Naive thymus-derived CD8-positive, alpha-beta T cell (primary cell): ENCODE measurements around the gene D2HGDH. TPM values are rescaled to one million over a fixed set of nuclear protein-coding genes. Genes with fewer than 3 reads are reported as not detected.
A peak's percentile ranks its signal among the peaks of the same experiment; 100 is the strongest.
"Not testable (repeated sequence)": the region's sequence is repeated elsewhere in the genome, so short reads cannot be mapped to it uniquely, and the experiment has no call there.

Source experiments
- ATAC-seq, 2 donors: fragments of 150-1000 bp; cut with Tn5 transposase in 1 of 2; sonication (Bioruptor Pico), chemical (Tn5 transposase) in 1 of 2; 1 replicate in 1 of 2; 2 replicates in 1 of 2; pipeline ENCODE4 v1.10.0; 2021; ENCODE audit warnings: mild to moderate bottlenecking in 2 of 2, moderate library complexity in 2 of 2
- POLR2A ChIA-PET: fragments of 350-600 bp; sonication (Branson Sonifier 250); formaldehyde crosslinking; loops from one replicate; lab custom pipeline; 2021; ENCODE audit warnings: antibody characterized with exemption; lab: Charles Lee
- DNase-seq, 10 donors: peaks; one replicate each; pipeline versions ENCODE4 v3.0.0 to v3.0.0-alpha.2; 2020 to 2022
- H3K27ac Mint-ChIP-seq, 10 donors: one replicate each; pipeline ENCODE4 v1.8.0; 2020 to 2022; ENCODE audit warnings: mild to moderate bottlenecking in 10 of 10, mixed read lengths in 10 of 10, moderate library complexity in 4 of 10, inconsistent platforms in 1 of 10
- H3K27me3 Mint-ChIP-seq, 5 donors: one replicate each; pipeline ENCODE4 v1.8.0; 2021 to 2022; ENCODE audit warnings: mixed read lengths in 5 of 5
- H3K36me3 Mint-ChIP-seq, 3 donors: one replicate each; pipeline ENCODE4 v1.8.0; 2020 to 2022; ENCODE audit warnings: mixed read lengths in 3 of 3, mild to moderate bottlenecking in 2 of 3, inconsistent platforms in 1 of 3
- H3K4me1 Mint-ChIP-seq, 4 donors: one replicate each; pipeline ENCODE4 v1.8.0; 2021 to 2022; ENCODE audit warnings: mixed read lengths in 4 of 4
- H3K4me3 Mint-ChIP-seq, 10 donors: one replicate each; pipeline ENCODE4 v1.8.0; 2020 to 2022; ENCODE audit warnings: mild to moderate bottlenecking in 10 of 10, mixed read lengths in 10 of 10, moderate library complexity in 6 of 10, inconsistent platforms in 1 of 10
- H3K9me3 Mint-ChIP-seq, 9 donors: one replicate each; pipeline ENCODE4 v1.8.0; 2020 to 2022; ENCODE audit warnings: mixed read lengths in 9 of 9, mild to moderate bottlenecking in 3 of 9, inconsistent platforms in 1 of 9, moderate library complexity in 1 of 9
- polyA plus RNA-seq, 3 donors: library from polyadenylated mRNA; unstranded; fragments of 300-500 nt; fragmentation: Illumina TruSeq; gene quantifications; one replicate each; pipeline ENCODE4 v1.2.3, GENCODE V29; 2021
- total RNA-seq, 8 experiments: library from RNA in 2 of 8; stranded (reverse) in 2 of 8; gene quantifications; one replicate each; pipeline ENCODE4 v1.2.3 and lab custom pipeline; 2021 to 2026

D2HGDH gene
- total and polyA plus RNA-seq, 5 experiments from 2014 or later, result 1.5 to 51.6 (median 6.8) TPM

DNA sequence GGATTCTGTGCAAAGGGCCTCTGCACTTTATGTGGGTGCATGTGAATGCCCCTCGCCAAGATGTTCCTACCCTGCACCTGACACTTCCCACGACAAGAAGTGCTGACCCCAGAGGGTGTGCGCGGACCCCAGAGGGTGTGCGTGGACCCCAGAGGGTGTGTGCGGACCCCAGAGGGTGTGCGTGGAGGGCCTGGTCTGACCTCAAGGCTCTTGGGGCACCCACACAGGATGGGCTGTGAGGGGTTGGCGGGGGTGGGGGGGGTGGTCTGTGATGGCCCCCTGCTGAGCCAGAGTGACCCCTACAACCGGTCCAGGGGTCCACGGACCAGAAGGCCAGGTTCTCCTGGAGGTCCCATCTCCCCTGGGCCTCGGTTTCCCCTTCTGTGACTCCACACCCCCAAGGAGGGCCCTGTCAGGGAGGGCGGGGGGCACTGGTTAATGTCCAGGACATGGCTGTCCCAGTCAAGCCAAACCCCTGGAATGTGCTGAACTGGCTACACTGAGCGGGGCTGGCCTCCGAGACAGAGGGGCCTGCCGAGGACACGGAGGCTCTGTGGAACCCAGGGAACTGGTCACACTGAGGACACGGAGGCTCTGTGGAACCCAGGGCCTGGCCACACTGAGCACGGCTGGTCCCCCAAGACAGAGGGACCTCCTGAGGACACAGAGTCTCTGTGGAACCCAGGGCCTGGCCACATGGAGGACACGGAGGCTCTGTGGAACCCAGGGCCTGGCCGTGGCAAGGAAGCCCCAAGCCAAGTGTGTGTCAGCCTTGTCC lies 77.7 kb downstream of the D2HGDH start:
- Mint-ChIP-seq H3K4me1 (peaks cover 0 to 3% (median 2%) of the 10 kb centered on the region in 4 donors), H3K36me3 (no peaks in the 10 kb centered on the region), H3K27me3 (peaks cover 0 to 25% (median 3%) of the 10 kb centered on the region in 5 donors), H3K27ac (peak overlapping the region in 2 of 10 donors; percentile 20 to 24), H3K4me3 (no peak overlapping the region), H3K9me3 (no peaks in the 10 kb centered on the region)
- POLR2A ChIA-PET, result no interaction called here
- DNase-seq, result no peak
- no peak for ATAC-seq

DNA sequence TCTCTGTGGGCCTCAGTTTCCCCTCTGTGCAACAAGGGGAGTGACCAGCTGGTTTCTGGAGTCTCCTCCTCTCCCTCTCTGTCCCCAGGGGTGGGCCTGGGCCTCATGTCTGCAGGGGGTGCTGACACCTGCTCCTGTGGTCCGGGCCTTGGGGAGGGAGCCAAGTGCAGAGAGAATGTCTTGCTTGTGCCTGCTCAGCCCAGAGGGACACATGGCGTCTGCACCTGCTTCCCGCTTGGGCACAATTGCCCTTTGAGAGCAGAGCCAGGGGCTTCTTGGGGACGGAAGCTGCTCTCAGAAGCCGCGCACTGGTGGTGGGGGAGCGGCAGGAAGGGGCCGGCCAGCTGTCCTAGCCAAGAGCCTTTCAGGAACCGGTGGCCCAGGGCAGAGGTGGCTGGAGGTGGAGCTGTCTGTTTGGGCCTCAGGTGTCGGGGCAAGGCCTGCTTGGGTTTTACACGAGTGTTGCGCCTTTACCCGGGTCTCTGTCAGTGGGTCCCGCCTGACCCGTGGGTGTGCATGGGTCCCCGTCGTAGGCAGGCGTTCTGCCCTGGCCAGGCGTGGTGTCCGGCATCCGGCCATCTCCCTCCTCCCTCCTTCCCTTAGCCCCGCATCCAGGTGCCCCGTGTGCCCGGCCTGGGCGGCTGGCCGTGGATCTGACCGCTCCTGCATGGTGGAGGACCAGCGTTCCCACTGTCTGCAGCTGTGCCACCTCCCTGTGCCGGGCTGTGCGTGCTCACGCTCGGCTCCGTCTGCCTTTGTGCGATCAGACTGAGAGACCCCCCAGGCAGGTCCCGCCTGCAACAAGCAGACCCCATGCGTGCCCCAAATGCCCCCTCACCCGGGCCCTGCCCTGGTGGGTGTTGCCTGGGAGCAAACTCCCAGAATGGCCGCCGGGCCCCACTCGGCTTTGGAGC lies 78.6 kb downstream of the D2HGDH start:
- peak overlapping the region in 1 of 10 donors; percentile 31 for H3K27ac Mint-ChIP-seq
- POLR2A ChIA-PET, result no interaction called here
- DNase-seq, result no peak
- H3K36me3 Mint-ChIP-seq, result no peaks in the 10 kb centered on the region
- H3K9me3 Mint-ChIP-seq, result no peaks in the 10 kb centered on the region
- ATAC-seq, result no peak
- peaks cover 0 to 25% (median 3%) of the 10 kb centered on the region in 5 donors for H3K27me3 Mint-ChIP-seq
- no peak overlapping the region for H3K4me3 Mint-ChIP-seq
- peaks cover 2 to 11% (median 7%) of the 10 kb centered on the region in 4 donors for H3K4me1 Mint-ChIP-seq

DNA sequence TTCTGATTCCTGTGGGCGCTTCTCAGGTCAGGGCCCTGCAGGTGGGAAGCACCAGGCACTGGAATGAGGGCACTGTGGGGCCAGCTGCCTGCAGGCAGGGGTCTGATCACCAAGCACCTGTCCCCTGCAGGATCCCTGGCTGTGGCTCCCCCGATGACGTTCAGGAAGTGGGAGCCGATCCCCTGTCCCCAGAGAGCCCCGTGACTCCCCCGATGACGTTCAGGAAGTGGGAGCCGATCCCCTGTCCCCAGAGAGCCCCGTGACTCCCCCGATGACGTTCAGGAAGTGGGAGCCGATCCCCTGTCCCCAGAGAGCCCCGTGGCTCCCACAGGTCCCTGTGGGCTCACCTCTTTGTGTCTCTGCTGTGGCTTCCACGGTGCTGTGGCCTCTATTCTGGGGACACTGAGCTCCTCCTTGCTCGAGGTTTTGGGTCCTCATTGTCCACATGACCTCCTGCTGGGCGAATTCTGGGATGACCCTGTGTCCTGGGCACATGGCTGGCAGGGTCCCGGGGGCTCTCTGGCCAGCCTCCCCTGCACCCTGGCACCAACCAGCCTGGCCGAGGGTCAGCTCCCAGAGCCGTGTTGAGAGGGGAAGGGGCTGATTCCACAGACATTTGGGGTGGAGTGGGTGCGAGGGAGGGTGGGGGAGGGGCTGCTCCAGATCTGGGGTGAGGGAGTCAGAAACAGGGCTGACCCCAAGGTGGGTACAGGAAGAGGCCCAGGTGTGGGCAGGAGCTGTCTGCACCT lies 79.4 kb downstream of the D2HGDH start:
- Mint-ChIP-seq H3K4me1 (peaks cover 2 to 11% (median 7%) of the 10 kb centered on the region in 4 donors), H3K27ac (peak overlapping the region in 3 of 10 donors; percentile 41 to 88 (median 62)), H3K9me3 (no peaks in the 10 kb centered on the region), H3K36me3 (no peaks in the 10 kb centered on the region), H3K27me3 (peaks cover 0 to 16% (median 0%) of the 10 kb centered on the region in 5 donors), H3K4me3 (no peak overlapping the region)
- POLR2A ChIA-PET, result no interaction called here
- peak in 3 of 10 donors; percentile 29 to 35 (median 30) for DNase-seq
- peak in 1 of 2 donors; percentile 72 for ATAC-seq

DNA sequence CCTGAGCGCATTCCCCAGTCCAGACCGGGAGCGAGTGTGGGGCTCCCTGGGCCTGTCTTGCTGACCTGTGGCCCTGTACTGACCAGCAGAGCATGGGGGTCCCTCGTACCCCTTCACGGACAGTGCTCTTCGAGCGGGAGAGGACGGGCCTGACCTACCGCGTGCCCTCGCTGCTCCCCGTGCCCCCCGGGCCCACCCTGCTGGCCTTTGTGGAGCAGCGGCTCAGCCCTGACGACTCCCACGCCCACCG lies 79.9 kb downstream of the D2HGDH start:
- H3K36me3 Mint-ChIP-seq, result no peaks in the 10 kb centered on the region
- no peaks in the 10 kb centered on the region for H3K9me3 Mint-ChIP-seq
- H3K27me3 Mint-ChIP-seq, result peaks cover 0 to 11% (median 0%) of the 10 kb centered on the region in 5 donors
- ATAC-seq, result no peak
- H3K4me1 Mint-ChIP-seq, result peaks cover 2 to 13% (median 7%) of the 10 kb centered on the region in 4 donors
- H3K4me3 Mint-ChIP-seq, result no peak overlapping the region
- H3K27ac Mint-ChIP-seq, result no peak overlapping the region
- DNase-seq, result no peak
- POLR2A ChIA-PET, result no interaction called here

GRCh38 chr2:241814643-241815476 lies 80.4 kb downstream of the D2HGDH start:
- ATAC-seq (no peak), DNase-seq (no peak)
- H3K27me3 Mint-ChIP-seq, result peaks cover 0 to 6% (median 0%) of the 10 kb centered on the region in 5 donors
- POLR2A ChIA-PET, result no interaction called here
- no peak overlapping the region for H3K4me3 Mint-ChIP-seq
- peaks cover 2 to 13% (median 7%) of the 10 kb centered on the region in 4 donors for H3K4me1 Mint-ChIP-seq
- no peaks in the 10 kb centered on the region for H3K9me3 Mint-ChIP-seq
- peak overlapping the region in 2 of 10 donors; percentile 65 to 75 for H3K27ac Mint-ChIP-seq
- no peaks in the 10 kb centered on the region for H3K36me3 Mint-ChIP-seq

DNA sequence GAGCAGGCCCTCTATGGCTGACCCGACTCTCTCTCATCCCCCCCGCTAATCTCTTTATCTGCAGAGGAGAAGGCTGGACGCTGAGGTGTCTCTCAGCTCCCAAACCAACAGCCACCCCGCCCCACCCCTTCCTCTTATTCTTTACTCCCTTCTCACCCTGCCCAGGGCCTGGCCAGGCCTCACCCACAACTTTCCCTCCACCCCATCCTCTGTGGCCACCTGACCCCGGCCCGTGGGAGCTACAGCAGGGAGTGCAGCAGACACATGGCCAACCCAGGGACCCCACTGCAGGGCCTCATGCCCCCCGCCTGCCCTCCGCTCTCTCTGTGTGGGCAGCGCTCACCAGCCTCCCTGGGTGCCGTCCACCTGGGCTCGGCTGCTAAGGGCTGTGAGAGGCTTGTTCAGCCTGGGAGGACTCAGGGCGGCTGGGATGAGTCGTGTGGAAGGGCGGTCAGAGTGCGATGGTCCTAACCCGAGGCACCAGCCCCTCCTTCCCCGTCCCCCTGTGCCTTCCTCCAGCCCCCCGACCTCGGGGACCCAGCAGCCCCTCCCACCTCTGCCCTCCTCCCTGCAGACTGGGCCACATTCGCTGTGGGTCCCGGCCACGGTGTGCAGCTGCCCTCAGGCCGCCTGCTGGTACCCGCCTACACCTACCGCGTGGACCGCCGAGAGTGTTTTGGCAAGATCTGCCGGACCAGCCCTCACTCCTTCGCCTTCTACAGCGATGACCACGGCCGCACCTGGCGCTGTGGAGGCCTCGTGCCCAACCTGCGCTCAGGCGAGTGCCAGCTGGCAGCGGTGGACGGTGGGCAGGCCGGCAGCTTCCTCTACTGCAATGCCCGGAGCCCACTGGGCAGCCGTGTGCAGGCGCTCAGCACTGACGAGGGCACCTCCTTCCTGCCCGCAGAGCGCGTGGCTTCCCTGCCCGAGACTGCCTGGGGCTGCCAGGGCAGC lies 81.3 kb downstream of the D2HGDH start:
- POLR2A ChIA-PET, result no interaction called here
- H3K4me3 Mint-ChIP-seq, result no peak overlapping the region
- DNase-seq, result no peak
- peaks cover 2 to 13% (median 7%) of the 10 kb centered on the region in 4 donors for H3K4me1 Mint-ChIP-seq
- H3K27me3 Mint-ChIP-seq, result peaks cover 0 to 6% (median 0%) of the 10 kb centered on the region in 5 donors
- no peak for ATAC-seq
- H3K36me3 Mint-ChIP-seq, result no peaks in the 10 kb centered on the region
- H3K9me3 Mint-ChIP-seq, result no peaks in the 10 kb centered on the region
- peak overlapping the region in 3 of 10 donors; percentile 20 to 75 (median 65) for H3K27ac Mint-ChIP-seq

GRCh38 chr2:241816431-241817121 lies 82.1 kb downstream of the D2HGDH start:
- ATAC-seq, result no peak
- Mint-ChIP-seq H3K9me3 (no peaks in the 10 kb centered on the region), H3K27me3 (peaks cover 0 to 6% (median 0%) of the 10 kb centered on the region in 5 donors), H3K4me3 (no peak overlapping the region), H3K27ac (no peak overlapping the region), H3K36me3 (no peaks in the 10 kb centered on the region), H3K4me1 (peaks cover 2 to 13% (median 12%) of the 10 kb centered on the region in 4 donors)
- POLR2A ChIA-PET, result no interaction called here
- DNase-seq, result no peak

- Mint-ChIP-seq H3K27ac (peak overlapping the region in 4 of 10 donors; percentile 19 to 65 (median 41)), H3K4me1 (peaks cover 2 to 16% (median 12%) of the 10 kb centered on the region in 4 donors), H3K9me3 (no peaks in the 10 kb centered on the region), H3K27me3 (peaks cover 0 to 6% (median 0%) of the 10 kb centered on the region in 5 donors), H3K36me3 (no peaks in the 10 kb centered on the region), H3K4me3 (peak overlapping the region in 5 of 10 donors; percentile 7 to 61 (median 34))
- POLR2A ChIA-PET, result no interaction called here
- ATAC-seq (no peak), DNase-seq (no peak)
Measured at GRCh38 chr2:241817126-241817820, 82.8 kb downstream of the D2HGDH start.

DNA sequence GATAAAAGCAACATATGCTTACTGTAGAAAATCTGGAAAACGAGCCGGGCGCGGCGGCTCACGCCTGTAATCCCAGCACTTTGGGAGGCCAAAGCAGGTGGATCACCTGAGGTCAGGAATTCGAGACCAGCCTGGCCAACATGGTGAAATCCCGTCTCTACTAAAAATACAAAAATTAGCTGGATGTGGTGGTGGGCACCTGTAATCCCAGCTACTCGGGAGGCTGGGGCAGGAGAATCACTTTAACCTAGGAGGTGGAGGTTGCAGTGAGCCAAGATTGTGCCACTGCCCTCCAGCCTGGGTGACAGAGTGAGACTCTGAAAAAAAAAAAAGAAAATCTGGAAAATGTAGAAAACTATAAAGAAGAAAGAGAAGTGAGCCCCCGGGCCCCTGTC lies 83.4 kb downstream of the D2HGDH start:
- H3K9me3 Mint-ChIP-seq, H3K36me3 Mint-ChIP-seq, POLR2A ChIA-PET, DNase-seq, ATAC-seq, H3K27me3 Mint-ChIP-seq: not testable (repeated sequence)
- Mint-ChIP-seq H3K4me3 (peak overlapping the region in 2 of 10 donors; percentile 18 to 61), H3K4me1 (peaks cover 4 to 22% (median 14%) of the 10 kb centered on the region in 4 donors), H3K27ac (peak overlapping the region in 1 of 10 donors; percentile 19)
